OCI-LY1 (cell line): ENCODE data around the gene RARRES1.

Experiments
- H2AFZ ChIP-seq: fragments of 200-600 bp; sonication (generic), shearing (Covaris generic); 2 replicates; pipeline ENCODE4 v1.6.0; 2014; ENCODE audit warnings: antibody characterized with exemption, mild to moderate bottlenecking, low read length
- H3F3A ChIP-seq: fragments of 200-600 bp; sonication (generic), shearing (Covaris generic); 2 replicates; pipeline ENCODE4 v1.6.0; 2014; ENCODE audit warnings: mild to moderate bottlenecking, antibody characterized with exemption, low read length, moderate library complexity; ENCODE audit not compliant: insufficient read depth
- H3K27ac ChIP-seq: fragments of 200-600 bp; sonication (generic); 2 replicates; pipeline ENCODE4 v1.5.1; 2014; ENCODE audit warnings: low read length, mixed run types, mild to moderate bottlenecking, low read depth; ENCODE audit not compliant: poor library complexity, severe bottlenecking
- H3K27me3 ChIP-seq: fragments of 200-600 bp; sonication (generic); 2 replicates; pipeline ENCODE4 v1.6.0; 2014; ENCODE audit warnings: antibody characterized with exemption, mild to moderate bottlenecking, low read length, moderate library complexity; ENCODE audit not compliant: insufficient read depth
- H3K36me3 ChIP-seq: fragments of 200-600 bp; sonication (generic); 2 replicates; pipeline ENCODE4 v1.6.1; 2014; ENCODE audit warnings: mild to moderate bottlenecking, antibody characterized with exemption, low read length, moderate library complexity, mixed read lengths; ENCODE audit not compliant: insufficient read depth
- H3K4me1 ChIP-seq: fragments of 200-600 bp; sonication (generic); 2 replicates; pipeline ENCODE4 v1.5.1; 2014; ENCODE audit warnings: mild to moderate bottlenecking, low read length, moderate library complexity; ENCODE audit not compliant: insufficient read depth, severe bottlenecking
- H3K4me2 ChIP-seq: fragments of 200-600 bp; sonication (generic), shearing (Covaris generic); 2 replicates; pipeline ENCODE4 v1.6.1; 2014; ENCODE audit warnings: low read length
- H3K4me3 ChIP-seq: fragments of 200-600 bp; sonication (generic); 2 replicates; pipeline ENCODE4 v1.5.1; 2014; ENCODE audit warnings: low read length, low read depth, mild to moderate bottlenecking, mixed read lengths; ENCODE audit not compliant: poor library complexity, severe bottlenecking
- H3K79me2 ChIP-seq: fragments of 200-600 bp; shearing (Covaris generic); 2 replicates; pipeline ENCODE4 v1.6.1; 2016; ENCODE audit warnings: mixed run types, low read length, mixed read lengths; ENCODE audit not compliant: insufficient read depth
- H3K9ac ChIP-seq: fragments of 200-600 bp; sonication (generic), shearing (Covaris generic); 2 replicates; pipeline ENCODE4 v1.6.1; 2014; ENCODE audit warnings: mild to moderate bottlenecking, low read length, mixed read lengths
- H3K9me2 ChIP-seq: fragments of 200-600 bp; sonication (generic), shearing (Covaris generic); 2 replicates; pipeline ENCODE4 v1.6.1; 2014; ENCODE audit warnings: low read depth, mild to moderate bottlenecking, low read length, mixed read lengths
- H3K9me3 ChIP-seq: fragments of 200-600 bp; shearing (Covaris generic); 2 replicates; pipeline ENCODE4 v1.6.1; 2014; ENCODE audit warnings: low read length, mixed read lengths
- H4K20me1 ChIP-seq: fragments of 200-600 bp; sonication (generic), shearing (Covaris generic); 2 replicates; pipeline ENCODE4 v1.6.0; 2016; ENCODE audit warnings: mild to moderate bottlenecking, low read length; ENCODE audit not compliant: insufficient read depth
- CTCF ChIP-seq: fragments of 200-600 bp; sonication (generic), shearing (Covaris generic); IDR thresholded peaks from 2 replicates; pipeline ENCODE4 v1.5.1; 2017; ENCODE audit warnings: mild to moderate bottlenecking, antibody characterized with exemption, low read length, moderate library complexity, mixed read lengths
- EZH2 ChIP-seq: fragments of 200-600 bp; sonication (generic), shearing (Covaris generic); IDR thresholded peaks from 2 replicates; pipeline ENCODE4 v1.8.0; 2017; ENCODE audit warnings: borderline replicate concordance, mixed run types, mild to moderate bottlenecking, antibody characterized with exemption, low read length, moderate library complexity, mixed read lengths

RARRES1 gene

GRCh38 chr3:158685159-158685558, 47.1 kb downstream of the RARRES1 start:
- H3F3A ChIP-seq = no peaks in the 10 kb centered on the region
- no peaks in the 10 kb centered on the region for H3K27me3 ChIP-seq
- H3K9me2 ChIP-seq = no peaks in the 10 kb centered on the region
- no peak overlapping the region for H3K27ac ChIP-seq
- no peak overlapping the region for H3K9ac ChIP-seq
- no peaks in the 10 kb centered on the region for H4K20me1 ChIP-seq
- TF ChIP-seq CTCF (no peak), EZH2 (no peak)
- no peak overlapping the region for H3K4me2 ChIP-seq
- H3K79me2 ChIP-seq = no peaks in the 10 kb centered on the region
- no peaks in the 10 kb centered on the region for H3K9me3 ChIP-seq
- no peaks in the 10 kb centered on the region for H3K4me1 ChIP-seq
- H3K36me3 ChIP-seq = peaks cover 45% of the 10 kb centered on the region
- H3K4me3 ChIP-seq = no peak overlapping the region
- H2AFZ ChIP-seq = no peak overlapping the region

- Histone ChIP-seq H3F3A (no peaks in the 10 kb centered on the region), H3K79me2 (no peaks in the 10 kb centered on the region), H3K9ac (no peak overlapping the region), H3K9me2 (no peaks in the 10 kb centered on the region), H3K27me3 (no peaks in the 10 kb centered on the region), H3K4me1 (no peaks in the 10 kb centered on the region), H3K9me3 (no peaks in the 10 kb centered on the region), H2AFZ (no peak overlapping the region), H3K36me3 (peaks cover 49% of the 10 kb centered on the region), H3K4me3 (no peak overlapping the region), H3K27ac (no peak overlapping the region), H3K4me2 (no peak overlapping the region), H4K20me1 (no peaks in the 10 kb centered on the region)
- TF ChIP-seq EZH2 (no peak), CTCF (no peak)
Observed at GRCh38 chr3:158683230-158683962, 48.9 kb downstream of the RARRES1 start.

GRCh38 chr3:158680861-158681260, 51.4 kb downstream of the RARRES1 start:
- TF ChIP-seq CTCF = no peak
- no peak for TF ChIP-seq EZH2

More at GRCh38 chr3:158680861-158681260, 51.4 kb downstream of the RARRES1 start:
- H3K9me3 ChIP-seq = no peaks in the 10 kb centered on the region
- no peak overlapping the region for H3K27ac ChIP-seq
- H3K79me2 ChIP-seq = no peaks in the 10 kb centered on the region
- H3K4me1 ChIP-seq = no peaks in the 10 kb centered on the region
- no peak overlapping the region for H2AFZ ChIP-seq
- H3K4me2 ChIP-seq = no peak overlapping the region
- peaks cover 54% of the 10 kb centered on the region for H3K36me3 ChIP-seq
- no peaks in the 10 kb centered on the region for H4K20me1 ChIP-seq
- no peak overlapping the region for H3K9ac ChIP-seq
- H3F3A ChIP-seq = no peaks in the 10 kb centered on the region
- no peaks in the 10 kb centered on the region for H3K27me3 ChIP-seq
- no peaks in the 10 kb centered on the region for H3K9me2 ChIP-seq
- no peak overlapping the region for H3K4me3 ChIP-seq
